ENCODE measurements around the gene PSMA3. TPM values are rescaled to one million over a fixed set of nuclear protein-coding genes. Genes with fewer than 3 reads are reported as not detected.

Gene PSMA3
- total and polyA plus RNA-seq, 9 of the 15 experiments (the other 6 are each of a cell fraction or from before 2014, with no cell fraction given), result 129 to 786 (median 319) TPM

DNA sequence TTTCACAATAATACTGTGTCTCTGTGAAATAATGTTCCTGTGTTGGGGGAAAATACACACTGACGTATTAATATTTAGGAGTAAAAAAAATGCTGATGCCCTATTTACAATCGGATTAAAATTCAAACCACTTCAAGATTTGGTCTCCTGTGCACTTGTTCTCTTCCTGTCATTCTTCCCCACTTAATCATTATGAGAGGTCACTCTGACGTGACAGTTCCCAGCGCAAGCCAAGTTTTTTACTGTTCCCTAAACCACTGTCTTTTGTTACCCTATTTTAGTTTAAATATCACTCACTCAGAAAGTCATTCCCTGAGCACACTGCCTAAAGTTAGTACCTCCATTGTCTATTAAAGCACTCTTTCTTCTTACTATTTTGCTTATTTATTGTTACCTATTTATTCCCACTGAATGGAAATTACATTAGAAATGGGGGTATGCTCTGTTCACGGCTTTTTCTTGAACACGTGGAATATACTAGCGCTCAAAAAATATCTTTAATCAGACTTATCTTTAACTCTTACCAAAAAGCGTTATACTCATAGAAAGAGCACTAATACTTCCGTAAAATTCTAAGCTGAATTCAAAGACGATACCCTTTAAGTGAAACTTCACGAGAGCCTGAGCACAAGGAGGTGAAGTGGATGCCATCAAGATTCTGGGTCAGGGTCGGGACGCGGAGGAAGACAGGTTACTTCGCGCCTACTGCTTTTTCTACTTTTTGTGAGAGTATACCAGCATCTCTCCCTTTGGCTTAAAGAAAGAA lies 670 bp upstream of the PSMA3 start (continued):
- TF ChIP-seq, protein P1, sequence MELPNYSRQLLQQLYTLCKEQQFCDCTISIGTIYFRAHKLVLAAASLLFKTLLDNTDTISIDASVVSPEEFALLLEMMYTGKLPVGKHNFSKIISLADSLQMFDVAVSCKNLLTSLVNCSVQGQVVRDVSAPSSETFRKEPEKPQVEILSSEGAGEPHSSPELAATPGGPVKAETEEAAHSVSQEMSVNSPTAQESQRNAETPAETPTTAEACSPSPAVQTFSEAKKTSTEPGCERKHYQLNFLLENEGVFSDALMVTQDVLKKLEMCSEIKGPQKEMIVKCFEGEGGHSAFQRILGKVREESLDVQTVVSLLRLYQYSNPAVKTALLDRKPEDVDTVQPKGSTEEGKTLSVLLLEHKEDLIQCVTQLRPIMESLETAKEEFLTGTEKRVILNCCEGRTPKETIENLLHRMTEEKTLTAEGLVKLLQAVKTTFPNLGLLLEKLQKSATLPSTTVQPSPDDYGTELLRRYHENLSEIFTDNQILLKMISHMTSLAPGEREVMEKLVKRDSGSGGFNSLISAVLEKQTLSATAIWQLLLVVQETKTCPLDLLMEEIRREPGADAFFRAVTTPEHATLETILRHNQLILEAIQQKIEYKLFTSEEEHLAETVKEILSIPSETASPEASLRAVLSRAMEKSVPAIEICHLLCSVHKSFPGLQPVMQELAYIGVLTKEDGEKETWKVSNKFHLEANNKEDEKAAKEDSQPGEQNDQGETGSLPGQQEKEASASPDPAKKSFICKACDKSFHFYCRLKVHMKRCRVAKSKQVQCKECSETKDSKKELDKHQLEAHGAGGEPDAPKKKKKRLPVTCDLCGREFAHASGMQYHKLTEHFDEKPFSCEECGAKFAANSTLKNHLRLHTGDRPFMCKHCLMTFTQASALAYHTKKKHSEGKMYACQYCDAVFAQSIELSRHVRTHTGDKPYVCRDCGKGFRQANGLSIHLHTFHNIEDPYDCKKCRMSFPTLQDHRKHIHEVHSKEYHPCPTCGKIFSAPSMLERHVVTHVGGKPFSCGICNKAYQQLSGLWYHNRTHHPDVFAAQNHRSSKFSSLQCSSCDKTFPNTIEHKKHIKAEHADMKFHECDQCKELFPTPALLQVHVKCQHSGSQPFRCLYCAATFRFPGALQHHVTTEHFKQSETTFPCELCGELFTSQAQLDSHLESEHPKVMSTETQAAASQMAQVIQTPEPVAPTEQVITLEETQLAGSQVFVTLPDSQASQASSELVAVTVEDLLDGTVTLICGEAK (IDR thresholded peaks at IDR 0.05), result 0 out of 2 replicates have a peak, but pooled peaks have one; percentile 9
- TF ChIP-seq, protein P1 (CRISPR knock-in tag; IDR thresholded peaks at IDR 0.05), result no peak
- TF ChIP-seq ADNP (tag; IDR thresholded peaks at IDR 0.05), result no peak
- TF ChIP-seq, protein P2, sequence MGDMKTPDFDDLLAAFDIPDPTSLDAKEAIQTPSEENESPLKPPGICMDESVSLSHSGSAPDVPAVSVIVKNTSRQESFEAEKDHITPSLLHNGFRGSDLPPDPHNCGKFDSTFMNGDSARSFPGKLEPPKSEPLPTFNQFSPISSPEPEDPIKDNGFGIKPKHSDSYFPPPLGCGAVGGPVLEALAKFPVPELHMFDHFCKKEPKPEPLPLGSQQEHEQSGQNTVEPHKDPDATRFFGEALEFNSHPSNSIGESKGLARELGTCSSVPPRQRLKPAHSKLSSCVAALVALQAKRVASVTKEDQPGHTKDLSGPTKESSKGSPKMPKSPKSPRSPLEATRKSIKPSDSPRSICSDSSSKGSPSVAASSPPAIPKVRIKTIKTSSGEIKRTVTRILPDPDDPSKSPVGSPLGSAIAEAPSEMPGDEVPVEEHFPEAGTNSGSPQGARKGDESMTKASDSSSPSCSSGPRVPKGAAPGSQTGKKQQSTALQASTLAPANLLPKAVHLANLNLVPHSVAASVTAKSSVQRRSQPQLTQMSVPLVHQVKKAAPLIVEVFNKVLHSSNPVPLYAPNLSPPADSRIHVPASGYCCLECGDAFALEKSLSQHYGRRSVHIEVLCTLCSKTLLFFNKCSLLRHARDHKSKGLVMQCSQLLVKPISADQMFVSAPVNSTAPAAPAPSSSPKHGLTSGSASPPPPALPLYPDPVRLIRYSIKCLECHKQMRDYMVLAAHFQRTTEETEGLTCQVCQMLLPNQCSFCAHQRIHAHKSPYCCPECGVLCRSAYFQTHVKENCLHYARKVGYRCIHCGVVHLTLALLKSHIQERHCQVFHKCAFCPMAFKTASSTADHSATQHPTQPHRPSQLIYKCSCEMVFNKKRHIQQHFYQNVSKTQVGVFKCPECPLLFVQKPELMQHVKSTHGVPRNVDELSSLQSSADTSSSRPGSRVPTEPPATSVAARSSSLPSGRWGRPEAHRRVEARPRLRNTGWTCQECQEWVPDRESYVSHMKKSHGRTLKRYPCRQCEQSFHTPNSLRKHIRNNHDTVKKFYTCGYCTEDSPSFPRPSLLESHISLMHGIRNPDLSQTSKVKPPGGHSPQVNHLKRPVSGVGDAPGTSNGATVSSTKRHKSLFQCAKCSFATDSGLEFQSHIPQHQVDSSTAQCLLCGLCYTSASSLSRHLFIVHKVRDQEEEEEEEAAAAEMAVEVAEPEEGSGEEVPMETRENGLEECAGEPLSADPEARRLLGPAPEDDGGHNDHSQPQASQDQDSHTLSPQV (IDR thresholded peaks at IDR 0.05), result peak; percentile 60; the same call in 1 of the 2 replicates

Measured in K562 (cell line).